CD4-positive, alpha-beta T cell treated with Interleukin-15 for 4 hours (primary cell): Measurements from ENCODE around the gene QKI.
"Not testable (repeated sequence)": the region's sequence is repeated elsewhere in the genome, so short reads cannot be mapped to it uniquely, and the experiment has no call there.

Experiments
- DNase-seq: peaks from one replicate; pipeline ENCODE4 v3.0.0-alpha.2; 2020; ENCODE audit warnings: low spot score

Gene QKI

GRCh38 chr6:163415620-163416556, 1.4 kb downstream of the QKI start:
- peak; percentile 33 for DNase-seq

GRCh38 chr6:163416557-163417253, 2.2 kb downstream of the QKI start:
- DNase-seq, result peak; percentile 50

GRCh38 chr6:163417595-163417994, 3.1 kb downstream of the QKI start:
- no peak for DNase-seq

- DNase-seq, result no peak
These were observed 4.0 kb downstream of the QKI start for GRCh38 chr6:163418311-163419029.

GRCh38 chr6:163419413-163420288, 5.1 kb downstream of the QKI start:
- DNase-seq, result no peak

- DNase-seq, result no peak
These were observed 5.7 kb downstream of the QKI start for GRCh38 chr6:163420289-163420614.

- DNase-seq, result no peak
These were observed 8.0 kb downstream of the QKI start for GRCh38 chr6:163422550-163422949.

- no peak for DNase-seq
These were observed 9.2 kb downstream of the QKI start for GRCh38 chr6:163423696-163424095.

GRCh38 chr6:163427498-163428254, 13.2 kb downstream of the QKI start:
- peak; percentile 17 for DNase-seq

GRCh38 chr6:163428373-163428772, 13.9 kb downstream of the QKI start:
- no peak for DNase-seq

GRCh38 chr6:163429858-163430448, 15.4 kb downstream of the QKI start:
- no peak for DNase-seq

- DNase-seq, result no peak
These were observed 17.8 kb downstream of the QKI start for GRCh38 chr6:163432300-163432699.

GRCh38 chr6:163433486-163433885, 19.0 kb downstream of the QKI start:
- not testable (repeated sequence) for DNase-seq

- DNase-seq, result no peak
These were observed 20.5 kb downstream of the QKI start for GRCh38 chr6:163435023-163435422.

- DNase-seq, result no peak
These were observed 22.3 kb downstream of the QKI start for GRCh38 chr6:163436843-163437242.

- no peak for DNase-seq
These were observed 22.9 kb downstream of the QKI start for GRCh38 chr6:163437466-163437865.

GRCh38 chr6:163438298-163438939, 23.9 kb downstream of the QKI start:
- DNase-seq, result no peak

GRCh38 chr6:163438940-163439335, 24.4 kb downstream of the QKI start:
- DNase-seq, result peak; percentile 48

GRCh38 chr6:163439390-163439789, 24.9 kb downstream of the QKI start:
- not testable (repeated sequence) for DNase-seq

- DNase-seq, result no peak
These were observed 25.5 kb downstream of the QKI start for GRCh38 chr6:163439997-163440396.
